GM12891 (cell line): ENCODE data around the gene SLC12A6.

Experiments used
- PAX5 ChIP-seq: IDR thresholded peaks from 2 replicates; pipeline ENCODE4 v1.6.1; 2011; ENCODE audit warnings: low read length, moderate library complexity, mild to moderate bottlenecking; ENCODE audit not compliant: insufficient read depth, severe bottlenecking
- POLR2A ChIP-seq: IDR thresholded peaks from 2 replicates; pipeline ENCODE4 v1.6.1; 2011; ENCODE audit warnings: low read depth, low read length, control low read depth
- POLR2AphosphoS5 ChIP-seq: IDR thresholded peaks from 2 replicates; pipeline ENCODE4 v1.6.1; 2011; ENCODE audit warnings: low read depth, low read length, control low read depth
- POU2F2 ChIP-seq: IDR thresholded peaks from 2 replicates; pipeline ENCODE4 v1.6.1; 2011; ENCODE audit warnings: low read depth, mild to moderate bottlenecking, control low read depth, low read length, moderate library complexity
- SPI1 ChIP-seq: IDR thresholded peaks from 2 replicates; pipeline ENCODE4 v1.6.1; 2011; ENCODE audit warnings: low read depth, low read length, control low read depth
- TAF1 ChIP-seq: IDR thresholded peaks from 2 replicates; pipeline ENCODE4 v1.6.1; 2011; ENCODE audit warnings: low read depth, low read length, control low read depth

DNA sequence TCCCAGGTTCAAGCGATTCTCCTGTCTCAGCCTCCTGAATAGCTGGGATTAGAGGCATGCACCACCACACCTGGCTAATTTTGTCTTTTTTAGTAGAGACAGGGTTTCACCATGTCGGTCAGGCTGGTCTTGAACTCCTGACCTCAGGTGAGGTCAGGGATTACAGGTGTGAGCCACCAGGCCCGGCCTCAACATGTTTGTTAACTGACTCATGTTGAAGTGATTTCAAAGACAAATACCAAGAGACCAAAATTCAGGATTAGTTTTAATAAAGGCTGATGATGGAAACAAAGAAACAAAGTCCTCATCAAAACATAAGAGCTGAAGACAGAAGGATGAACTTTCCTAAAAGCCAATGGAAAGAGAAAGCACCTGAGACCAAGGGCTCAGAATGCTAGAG lies 36.5 kb downstream of the SLC12A6 start:
- TF ChIP-seq POLR2A (no peak), PAX5 (no peak), TAF1 (no peak), POLR2AphosphoS5 (no peak), POU2F2 (no peak), SPI1 (no peak)
